ENCODE data around the gene PCNP.
"Not testable (repeated sequence)": the region's sequence is repeated elsewhere in the genome, so short reads cannot be mapped to it uniquely, and the experiment has no call there.

Gene PCNP, protein sequence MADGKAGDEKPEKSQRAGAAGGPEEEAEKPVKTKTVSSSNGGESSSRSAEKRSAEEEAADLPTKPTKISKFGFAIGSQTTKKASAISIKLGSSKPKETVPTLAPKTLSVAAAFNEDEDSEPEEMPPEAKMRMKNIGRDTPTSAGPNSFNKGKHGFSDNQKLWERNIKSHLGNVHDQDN

DNA sequence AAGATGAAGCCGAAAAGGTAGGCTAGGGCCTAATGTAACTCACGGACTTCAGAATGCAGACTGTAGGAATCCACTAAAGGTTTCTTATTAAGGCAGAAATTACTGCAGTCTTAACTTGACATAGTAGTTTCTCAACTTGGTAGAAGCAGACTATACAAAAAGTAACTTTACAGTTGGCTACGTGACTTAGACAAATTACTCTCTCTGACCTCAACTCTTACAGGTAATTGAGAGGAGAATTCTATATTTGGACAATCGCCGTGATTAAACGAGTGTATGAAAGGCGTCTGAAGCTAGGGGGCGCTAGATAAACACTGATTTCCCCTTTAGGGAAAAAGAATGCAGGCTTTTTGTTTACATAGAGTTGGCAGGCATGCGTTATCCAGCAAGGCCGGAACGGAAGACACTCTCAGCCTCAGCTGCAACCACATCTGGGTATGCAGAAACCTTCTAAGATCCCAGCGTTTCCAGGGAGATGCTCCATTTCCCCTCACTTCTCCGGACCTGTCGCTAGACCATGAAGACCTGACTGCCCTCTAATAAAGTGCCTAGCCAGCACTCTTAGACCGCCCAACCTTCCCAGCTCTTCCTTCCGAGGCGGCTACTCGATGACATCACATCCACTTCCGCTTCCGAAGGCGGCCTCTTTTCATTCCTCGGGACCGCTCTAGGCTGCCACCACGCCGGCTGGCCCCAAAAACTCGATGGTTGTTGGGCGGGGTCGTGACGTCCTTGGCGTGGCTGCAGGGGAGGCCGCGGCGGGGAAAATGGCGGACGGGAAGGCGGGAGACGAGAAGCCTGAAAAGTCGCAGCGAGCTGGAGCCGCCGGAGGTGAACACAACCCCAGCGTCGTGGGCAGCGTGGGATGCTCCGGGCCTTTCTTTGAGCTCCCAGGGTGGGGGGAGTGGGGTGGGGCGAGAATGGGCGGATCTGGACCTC is at the start of gene PCNP:
PCNP (plus strand) TSS at position 732 of the 939 bp plus-strand sequence; CDS start at position 768, 36 bp downstream.
- DNase-seq (ENCODE audit: low read depth), result peak; percentile 100

DNA sequence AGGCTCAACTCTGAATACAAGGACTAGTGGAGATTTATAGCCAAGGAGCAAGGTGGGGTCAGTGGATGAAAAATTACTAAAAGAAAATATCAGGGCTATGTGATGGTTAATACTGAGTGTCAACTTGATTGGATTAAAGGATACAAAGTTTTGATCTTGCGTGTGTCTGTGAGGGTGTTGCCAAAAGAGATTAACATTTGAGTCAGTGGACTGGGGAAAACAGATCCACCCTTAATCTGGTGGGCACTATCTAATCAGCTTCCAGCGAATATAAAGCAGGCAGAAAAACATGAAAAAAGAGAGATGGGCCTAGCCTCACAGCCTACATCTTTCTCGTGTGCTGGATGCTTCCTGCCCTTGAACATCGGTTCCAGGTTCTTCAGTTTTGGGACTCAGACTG is 46.5 kb upstream of the PCNP start:
- DNase-seq (ENCODE audit: low read depth), result no peak

DNA sequence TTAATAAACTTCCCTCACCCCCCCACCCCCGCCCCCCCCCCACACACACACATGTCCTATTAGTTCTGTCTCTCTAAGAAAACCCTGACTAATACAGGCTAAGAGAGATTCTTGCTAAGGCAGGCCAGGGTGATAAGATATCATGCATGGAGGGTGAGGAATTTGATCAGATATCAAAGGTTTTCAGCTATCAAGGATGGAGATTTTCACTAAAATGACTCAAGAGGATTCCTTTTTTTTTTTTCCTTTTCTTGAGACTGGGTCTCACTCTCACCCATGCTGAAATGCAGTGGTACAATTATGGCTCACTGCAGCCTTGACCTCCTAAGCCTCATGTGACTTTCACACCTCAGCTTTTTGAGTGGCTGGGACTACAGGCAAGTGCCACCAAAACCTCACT is 46.1 kb upstream of the PCNP start:
- DNase-seq (ENCODE audit: low read depth), result no peak

DNA sequence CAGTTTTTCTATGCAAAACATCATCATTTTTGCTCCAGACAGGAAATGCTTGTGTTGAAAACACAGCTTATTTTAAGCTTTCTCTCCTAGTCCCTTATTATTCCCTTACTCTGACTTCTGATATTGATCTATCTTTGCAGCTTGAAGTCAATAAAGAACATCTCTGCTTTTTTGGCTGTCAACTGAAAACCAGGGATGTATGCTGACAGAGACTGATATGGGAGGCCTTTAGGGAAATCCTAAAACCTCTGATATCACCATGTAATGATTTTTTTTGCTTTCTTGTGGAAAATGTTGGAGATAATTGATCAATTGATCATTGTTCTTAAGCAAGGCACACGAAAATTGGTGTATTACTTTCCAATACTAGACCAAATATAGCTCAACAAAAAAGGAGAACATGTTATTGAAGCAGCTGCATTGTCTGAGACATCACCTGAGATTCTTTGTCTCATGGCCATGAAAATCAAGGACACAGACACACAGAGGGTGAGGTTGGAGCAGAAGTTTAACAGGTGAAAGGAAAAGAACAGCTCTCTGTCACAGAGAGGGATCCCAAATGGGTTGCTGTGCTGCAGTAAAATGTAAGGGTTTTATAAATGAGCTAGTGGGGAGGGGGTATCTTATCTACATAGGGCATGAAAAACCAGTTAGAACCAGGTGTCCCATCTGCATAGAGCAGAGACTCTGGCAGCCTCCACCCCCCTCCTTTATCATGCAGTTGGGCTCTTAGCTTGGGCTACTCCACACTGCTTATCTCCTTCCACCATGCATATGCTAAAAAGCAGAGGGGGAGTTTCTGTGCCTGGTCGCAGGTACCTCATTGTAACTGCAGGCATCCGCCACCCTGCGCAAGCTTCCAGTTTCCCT is 43.9 kb upstream of the PCNP start:
- no peak for DNase-seq (ENCODE audit: low read depth)

DNA sequence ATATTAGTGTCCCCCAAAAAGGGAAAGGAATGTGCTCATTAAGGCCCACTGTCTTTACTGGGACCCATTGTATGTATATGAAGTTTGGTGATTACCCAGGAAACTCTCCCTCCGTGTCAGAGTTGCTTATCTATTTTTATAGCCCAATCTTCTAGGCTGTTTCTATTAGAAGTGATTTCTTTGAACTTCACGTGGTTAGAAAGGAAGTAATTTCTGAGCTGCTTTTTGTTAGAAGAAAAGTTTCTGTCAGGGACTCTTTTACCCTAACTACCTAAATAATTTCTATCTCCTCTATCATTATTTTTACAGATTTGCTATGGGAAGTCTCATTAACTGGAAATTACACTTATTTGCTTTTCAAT is 43.3 kb upstream of the PCNP start:
- no peak for DNase-seq (ENCODE audit: low read depth)

DNA sequence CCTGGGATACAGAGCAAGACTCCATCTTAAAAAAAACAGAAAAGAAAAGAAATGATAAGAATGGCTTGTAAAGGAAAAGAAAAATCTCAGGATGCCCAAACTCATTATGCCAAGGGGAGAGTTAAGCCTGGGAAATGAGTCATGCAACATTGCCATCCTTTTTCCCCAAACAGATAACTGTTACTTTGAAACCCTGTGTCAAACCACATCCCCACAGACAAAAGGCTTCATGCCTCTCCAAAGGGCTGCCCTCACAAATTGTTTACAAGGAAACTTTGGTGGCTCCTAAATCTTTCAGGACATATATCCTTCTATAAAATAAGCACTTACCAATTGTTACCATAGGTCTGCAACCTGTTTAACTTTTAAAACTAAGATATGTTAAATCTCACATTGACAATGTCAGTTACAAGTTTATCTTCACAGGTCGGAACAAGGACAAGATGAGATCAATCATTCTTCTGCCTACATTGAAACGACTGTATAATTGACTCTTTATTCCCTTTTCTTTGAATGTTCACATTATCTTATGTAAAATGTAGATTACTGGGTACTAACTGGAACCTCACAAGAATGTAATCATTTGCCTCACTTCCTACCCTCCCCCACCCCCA is 42.4 kb upstream of the PCNP start:
- peak; percentile 24 for DNase-seq (ENCODE audit: low read depth)

DNA sequence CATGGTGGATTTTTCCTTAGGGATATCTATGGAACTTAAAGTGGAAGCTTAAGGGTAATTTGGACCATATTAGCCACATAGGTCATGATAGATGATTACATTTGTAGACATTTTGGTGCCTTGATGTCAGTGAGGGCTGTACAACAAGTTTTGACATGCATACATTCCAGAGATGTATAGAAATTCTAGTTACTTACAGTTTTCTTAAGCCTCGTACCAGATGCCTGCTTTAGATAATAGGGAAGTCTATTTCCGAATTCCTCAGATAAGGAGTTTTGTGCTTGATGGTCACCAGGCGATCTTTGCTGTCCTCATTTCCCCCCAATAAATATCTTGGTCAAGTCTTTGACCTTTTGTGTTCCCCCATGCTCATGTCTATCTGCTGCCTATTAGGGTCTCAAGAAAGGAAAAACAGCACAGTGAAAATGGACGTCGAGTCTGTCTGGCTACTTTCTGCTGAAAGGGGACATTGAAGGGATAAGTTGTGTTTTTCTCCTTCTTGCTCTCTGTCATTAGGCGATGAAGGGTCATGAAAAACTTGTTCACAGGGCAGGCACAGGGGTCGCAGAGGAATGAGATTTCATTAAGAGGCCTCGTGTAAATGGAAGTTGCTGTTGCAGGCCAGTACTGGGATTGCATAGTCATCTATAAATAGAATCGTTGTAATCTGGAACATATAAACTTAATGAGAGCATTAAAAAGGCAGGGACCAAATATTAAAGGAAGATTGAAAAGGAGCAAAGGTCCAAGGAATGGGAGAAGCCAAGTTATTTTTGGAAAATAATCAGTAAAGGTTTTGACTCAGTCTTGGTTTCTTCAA is 41.0 kb upstream of the PCNP start:
- no peak for DNase-seq (ENCODE audit: low read depth)

DNA sequence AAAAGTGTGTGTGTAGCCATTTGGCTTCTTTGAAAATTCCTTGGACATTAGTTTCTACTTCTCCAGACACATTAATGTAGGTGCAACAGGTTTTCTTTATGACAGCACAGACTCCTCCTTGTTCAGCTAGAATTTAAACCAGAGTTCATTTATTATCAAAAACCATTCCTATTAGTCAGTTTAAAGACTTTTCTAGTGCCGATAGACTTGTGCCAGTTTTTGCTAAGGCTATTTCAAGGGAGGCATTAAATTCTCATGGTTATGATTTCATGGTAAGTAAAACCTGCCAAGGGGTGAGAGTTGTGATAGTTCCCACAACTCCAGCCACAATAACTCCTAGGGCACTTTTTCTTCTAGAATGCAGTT is 40.4 kb upstream of the PCNP start:
- DNase-seq (ENCODE audit: low read depth), result no peak

DNA sequence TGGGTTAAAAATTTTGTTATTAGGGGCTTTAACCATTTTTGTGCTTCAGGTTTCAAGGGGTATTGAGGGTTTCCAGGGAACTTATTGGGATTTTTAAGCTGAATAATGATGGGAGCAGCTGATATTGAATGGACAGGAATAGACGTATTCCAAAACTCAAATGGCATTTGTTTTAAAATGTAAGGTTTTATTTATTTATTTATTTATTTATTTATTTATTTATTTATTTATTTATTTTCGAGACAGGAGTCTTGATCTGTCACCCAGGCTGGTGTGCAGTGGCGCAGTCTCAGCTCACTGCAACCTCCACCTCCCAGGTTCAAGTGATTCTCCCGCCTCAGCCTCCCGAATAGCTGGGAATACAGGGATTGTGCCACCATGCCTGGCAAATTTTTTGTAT is 38.8 kb upstream of the PCNP start:
- DNase-seq (ENCODE audit: low read depth), result no peak

DNA sequence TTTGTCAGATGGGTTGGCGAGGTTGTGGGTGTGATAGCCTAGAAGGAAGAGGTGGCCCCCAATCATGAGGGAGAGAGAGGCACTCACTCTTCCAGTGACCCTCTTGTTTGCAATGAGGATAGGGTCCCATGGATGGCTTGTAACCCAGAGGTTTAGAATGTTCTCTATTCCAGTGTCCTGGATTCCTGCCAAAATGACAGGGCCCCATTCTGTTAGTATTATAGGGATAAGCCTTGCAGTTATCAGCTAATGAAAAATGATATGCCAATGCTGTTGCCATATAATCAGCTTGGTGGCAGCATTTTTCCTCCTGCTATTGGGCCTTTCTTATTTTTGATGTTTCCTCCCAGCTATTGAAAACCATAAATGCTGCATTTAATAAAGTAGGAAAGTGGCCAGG is 37.7 kb upstream of the PCNP start:
- DNase-seq (ENCODE audit: low read depth), result no peak

DNA sequence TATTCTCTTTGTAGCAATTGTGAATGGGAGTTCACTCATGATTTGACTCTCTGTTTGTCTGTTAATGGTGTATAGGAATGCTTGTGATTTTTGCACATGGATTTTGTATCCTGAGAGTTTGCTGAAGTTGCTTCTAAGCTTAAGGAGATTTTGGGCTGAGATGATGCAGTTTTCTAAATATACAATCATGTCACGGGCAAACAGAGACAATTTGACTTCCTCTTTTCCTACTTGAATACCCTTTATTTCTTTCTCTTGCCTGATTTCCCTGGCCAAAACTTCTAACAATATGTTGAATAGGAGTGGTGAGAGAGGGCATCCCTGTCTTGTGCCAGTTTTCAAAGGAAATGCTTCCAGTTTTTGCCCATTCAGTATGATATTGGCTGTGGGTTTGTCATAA is 37.0 kb upstream of the PCNP start:
- not testable (repeated sequence) for DNase-seq (ENCODE audit: low read depth)

DNA sequence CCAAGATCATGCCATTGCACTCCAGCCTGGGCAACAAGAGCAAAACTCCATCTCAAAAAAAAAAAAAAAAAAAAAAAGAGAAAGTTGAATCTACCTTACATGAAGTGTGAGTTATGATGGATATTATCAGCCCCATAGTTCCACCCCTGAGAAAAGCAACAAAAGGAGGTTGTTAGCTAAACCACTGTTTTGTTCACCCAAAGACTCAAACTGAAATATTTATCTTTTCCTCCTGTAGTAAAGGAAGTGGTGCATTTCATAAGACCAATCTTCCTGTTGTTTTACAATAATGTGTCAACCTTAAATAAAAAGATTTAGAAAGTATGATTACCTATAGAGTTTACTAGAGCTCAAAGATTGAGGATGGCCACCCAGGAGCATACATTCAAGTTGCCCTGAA is 31.0 kb upstream of the PCNP start:
- DNase-seq (ENCODE audit: low read depth), result no peak

DNA sequence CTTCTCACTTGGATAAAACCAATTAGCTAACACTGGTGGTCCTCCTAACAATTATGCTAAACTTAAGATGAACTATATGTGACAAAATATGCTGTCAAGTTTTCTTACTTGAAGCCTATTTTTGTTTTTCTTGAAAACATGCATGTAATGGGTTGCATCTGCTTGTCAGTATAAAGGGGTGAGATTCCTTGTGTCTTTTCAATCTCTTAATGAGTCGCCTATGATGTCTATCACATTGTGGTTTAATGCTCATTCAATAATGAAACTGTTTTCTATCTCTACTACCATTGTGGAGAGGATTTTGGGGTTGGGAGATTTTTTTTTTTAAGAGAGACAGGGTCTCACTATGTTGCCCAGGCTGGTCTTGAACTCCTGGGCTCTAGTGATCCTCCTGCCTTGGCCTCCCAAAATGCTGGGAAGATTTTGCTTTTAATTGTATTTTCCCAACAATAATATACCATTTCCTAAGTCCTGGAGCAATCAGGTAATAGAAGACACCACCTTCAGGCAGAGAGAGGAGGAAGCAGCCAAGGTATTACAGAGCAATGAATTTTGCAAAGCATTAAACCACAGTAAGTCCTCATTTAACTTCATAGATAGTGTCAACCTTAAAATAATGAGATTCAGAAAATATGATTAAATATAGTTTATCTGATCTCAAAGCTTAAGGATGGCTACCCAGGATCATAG is 29.7 kb upstream of the PCNP start:
- DNase-seq (ENCODE audit: low read depth), result no peak

DNA sequence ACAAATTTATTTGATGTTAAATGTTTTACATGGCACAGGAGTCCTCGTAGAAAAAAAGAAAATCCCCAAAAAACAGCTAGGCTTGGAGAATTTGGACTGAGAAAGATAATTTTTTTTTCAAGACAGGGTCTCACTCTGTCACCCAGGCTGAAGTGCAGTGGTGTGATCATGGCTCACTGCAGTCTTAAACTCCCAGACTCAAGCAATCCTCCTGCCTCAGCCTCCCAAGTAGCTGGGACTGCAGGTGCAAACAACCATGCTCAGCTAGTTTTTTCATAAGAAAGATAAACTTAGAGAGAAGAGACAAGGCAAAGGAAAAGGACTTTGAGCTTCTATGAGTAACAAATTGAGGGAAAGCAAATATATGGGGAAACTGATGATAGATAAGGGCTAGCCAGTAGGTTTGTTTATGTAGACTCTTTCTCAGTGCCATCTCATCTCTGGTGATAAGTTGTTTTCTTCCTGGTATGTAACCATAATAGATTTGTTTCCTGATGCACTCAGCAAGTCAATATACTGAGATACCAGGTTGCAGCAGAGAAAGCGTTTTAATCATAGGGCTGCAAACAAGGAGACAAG is 25.4 kb upstream of the PCNP start:
- DNase-seq (ENCODE audit: low read depth), result no peak

DNA sequence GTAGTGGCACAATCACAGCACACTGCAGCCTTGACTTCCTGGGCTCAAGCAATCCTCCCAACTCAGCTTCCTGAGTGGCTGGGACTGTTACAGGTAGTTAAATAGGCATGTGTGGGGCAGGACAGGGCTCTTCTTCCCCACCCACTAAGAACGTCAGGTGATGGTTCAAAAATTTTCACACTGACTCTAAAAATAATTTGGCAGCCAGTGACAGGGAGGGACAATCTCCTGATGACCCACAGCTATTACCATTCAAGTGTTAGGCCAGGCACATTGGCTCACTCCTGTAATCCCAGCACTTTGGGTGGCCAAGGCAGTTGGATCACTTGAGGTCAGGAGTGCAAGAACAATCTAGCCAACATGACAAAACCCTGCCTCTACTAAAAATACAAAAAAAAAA is 24.5 kb upstream of the PCNP start:
- no peak for DNase-seq (ENCODE audit: low read depth)

DNA sequence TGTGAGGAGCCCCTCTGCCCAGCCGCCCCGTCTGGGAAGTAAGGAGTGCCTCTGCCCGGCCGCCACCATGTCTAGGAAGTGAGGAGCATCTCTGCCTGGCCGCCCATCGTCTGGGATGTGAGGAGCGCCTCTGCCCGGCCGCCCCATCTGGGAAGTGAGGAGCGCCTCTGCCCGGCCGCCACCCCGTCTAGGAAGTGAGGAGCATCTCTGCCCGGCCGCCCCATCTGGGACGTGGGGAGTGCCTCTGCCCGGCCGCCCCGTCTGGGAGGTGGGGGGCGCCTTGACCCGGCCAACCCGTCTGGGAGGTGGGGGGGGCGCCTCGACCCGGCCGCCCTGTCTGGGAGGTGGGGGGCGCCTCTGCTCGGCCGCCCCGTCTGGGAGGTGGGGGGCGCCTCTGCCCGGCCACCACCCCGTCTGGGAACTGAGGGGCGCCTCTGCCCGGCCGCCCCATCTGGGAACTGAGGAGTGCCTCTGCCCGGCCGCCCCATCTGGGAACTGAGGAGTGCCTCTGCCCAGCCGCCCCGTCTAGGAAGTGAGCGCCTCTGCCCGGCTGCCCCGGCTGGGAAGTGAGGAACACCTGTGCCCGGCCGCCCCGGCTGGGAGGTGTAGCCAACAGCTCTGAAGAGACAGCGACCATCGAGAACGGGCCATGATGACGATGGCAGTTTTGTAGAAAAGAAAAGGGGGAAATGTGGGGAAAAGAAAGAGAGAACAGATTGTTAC is 22.5 kb upstream of the PCNP start:
- not testable (repeated sequence) for DNase-seq (ENCODE audit: low read depth)

DNA sequence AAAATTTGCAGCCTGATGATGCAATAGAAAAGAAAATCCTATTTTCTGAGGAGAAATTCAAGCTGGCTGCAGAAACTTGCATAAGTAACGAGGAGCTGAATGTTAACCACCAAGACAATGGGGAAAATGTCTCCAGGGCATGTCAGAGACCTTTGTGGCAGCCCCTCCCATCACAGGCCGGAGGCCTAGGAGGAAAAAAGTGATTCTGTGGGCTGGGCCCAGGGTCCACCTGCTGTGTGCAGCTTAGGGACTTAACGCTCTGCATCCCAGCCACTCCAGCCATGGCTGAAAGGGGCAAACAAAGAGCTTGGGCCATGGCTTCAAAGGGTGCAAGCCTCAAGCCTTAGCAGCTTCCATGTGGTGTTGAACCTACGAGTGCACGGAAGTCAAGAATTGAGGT is 20.6 kb upstream of the PCNP start:
- DNase-seq (ENCODE audit: low read depth), result not testable (repeated sequence)

DNA sequence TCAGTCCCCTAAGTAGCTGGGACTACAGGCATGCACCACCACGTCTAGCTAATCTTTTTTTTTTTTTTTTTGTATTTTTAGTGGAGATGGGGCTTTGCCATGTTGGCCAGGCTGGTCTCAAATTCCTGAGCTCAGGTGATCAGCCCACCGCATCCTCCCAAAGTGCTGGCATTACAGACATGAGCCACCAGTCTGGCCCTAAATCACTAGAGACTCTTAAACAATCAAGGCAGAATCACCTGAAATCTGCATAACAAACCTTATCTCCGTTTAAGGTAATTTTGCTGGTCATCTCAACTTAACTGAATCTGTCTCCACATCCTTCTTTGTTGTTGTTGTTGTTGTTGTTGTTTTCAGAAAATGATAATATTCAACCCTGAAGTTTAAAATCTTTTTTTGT is 17.9 kb upstream of the PCNP start:
- DNase-seq (ENCODE audit: low read depth), result no peak

DNA sequence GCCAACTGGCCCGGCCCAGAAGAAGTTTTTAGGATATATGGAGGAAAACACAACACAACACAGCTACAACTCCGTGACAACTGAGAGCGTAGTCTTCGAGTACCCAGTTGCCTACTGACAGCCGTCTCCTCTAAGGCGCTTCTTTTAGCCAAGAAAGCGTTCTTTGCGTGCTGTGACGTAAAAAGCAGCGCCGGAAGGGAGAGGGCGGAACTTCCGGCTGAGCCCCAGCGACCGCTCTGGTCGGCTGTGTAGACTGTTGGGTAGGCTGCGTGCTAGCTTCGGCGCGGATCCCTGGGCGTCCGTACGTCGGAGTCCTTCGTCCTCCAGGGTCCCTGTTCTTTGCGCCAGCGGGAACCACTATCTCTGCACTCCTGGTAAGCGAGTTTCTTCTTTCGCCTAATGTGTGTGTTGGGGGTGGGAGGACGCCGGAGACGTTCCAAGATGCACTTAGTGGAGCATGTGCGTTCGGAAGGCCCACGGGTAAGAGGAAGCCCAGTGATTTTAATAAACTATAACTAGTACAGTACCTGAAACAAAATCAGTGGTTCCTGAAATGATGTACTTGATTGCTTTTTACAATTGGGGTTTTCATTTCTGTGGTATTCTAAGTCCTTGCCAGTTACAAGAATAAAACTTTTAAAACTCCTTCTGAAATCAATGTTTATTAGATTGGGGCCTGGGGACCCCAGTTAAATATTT is 12.2 kb upstream of the PCNP start, which contains the start of gene TRMT10C:
TRMT10C (plus strand) TSS at position 239 of the 699 bp plus-strand sequence. CDS start 2,914 bp downstream, outside the sequence.
- DNase-seq (ENCODE audit: low read depth), result peak; percentile 95
